HTR-8/SVneo (cell line): ENCODE measurements around the gene AIFM3.
A peak's percentile ranks its signal among the peaks of the same experiment; 100 is the strongest.
"Not testable (repeated sequence)": the region's sequence is repeated elsewhere in the genome, so short reads cannot be mapped to it uniquely, and the experiment has no call there.

Source experiments
- DNase-seq: peaks from one replicate; pipeline ENCODE4 v3.0.0; 2011; ENCODE audit warnings: low spot score, mixed read lengths; ENCODE audit not compliant: insufficient read length
- FAIRE-seq: peaks from 2 replicates; lab custom pipeline; 2011; peaks lifted over from hg19 to GRCh38; lab: Jason Lieb, UNC

AIFM3 gene

DNA sequence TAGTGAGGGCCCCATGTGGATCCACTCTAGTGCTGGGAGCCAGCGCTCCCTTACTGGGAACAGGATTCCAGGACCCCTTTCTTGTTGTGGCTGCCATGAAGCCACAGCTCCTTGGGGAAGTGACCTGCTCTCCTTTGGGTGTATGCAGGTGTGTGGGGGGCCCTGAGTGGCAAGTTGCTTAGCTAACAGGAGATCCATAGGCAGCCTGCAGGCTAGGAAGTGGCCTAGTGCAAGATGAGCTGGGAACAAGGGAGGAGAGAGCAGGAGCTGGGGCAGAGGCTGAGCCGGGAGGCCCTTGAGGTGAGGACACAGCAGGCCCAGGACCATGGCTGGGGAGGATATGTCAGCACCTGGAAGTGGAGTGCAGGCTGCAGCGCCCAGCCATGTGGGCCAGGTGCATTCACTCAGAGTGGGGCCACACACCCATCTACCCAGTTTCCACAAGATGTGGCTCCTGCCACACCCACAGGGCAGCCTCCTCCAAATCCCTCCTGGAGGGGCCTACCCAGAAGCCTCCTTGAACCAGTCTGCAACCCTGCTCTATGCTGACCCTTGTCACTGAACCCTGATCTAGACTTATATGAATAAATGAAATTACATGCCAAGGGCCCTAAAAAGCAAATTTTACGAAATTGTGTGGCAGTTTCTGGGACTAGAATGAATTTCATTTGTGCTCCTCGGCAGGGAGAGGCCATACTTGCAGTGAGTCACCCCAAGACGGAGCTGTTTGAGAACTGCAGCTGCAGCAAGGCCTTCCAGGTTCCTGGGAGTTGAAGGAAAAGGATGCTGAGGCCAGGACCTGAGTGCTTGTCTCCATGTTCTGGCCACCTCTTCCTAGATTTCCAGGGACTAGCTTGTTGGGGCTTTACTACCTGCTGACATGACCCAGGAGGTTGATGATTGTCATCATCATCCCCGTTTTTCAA, 31.6 kb downstream of the AIFM3 start:
- no peak for DNase-seq
- FAIRE-seq: no peak

DNA sequence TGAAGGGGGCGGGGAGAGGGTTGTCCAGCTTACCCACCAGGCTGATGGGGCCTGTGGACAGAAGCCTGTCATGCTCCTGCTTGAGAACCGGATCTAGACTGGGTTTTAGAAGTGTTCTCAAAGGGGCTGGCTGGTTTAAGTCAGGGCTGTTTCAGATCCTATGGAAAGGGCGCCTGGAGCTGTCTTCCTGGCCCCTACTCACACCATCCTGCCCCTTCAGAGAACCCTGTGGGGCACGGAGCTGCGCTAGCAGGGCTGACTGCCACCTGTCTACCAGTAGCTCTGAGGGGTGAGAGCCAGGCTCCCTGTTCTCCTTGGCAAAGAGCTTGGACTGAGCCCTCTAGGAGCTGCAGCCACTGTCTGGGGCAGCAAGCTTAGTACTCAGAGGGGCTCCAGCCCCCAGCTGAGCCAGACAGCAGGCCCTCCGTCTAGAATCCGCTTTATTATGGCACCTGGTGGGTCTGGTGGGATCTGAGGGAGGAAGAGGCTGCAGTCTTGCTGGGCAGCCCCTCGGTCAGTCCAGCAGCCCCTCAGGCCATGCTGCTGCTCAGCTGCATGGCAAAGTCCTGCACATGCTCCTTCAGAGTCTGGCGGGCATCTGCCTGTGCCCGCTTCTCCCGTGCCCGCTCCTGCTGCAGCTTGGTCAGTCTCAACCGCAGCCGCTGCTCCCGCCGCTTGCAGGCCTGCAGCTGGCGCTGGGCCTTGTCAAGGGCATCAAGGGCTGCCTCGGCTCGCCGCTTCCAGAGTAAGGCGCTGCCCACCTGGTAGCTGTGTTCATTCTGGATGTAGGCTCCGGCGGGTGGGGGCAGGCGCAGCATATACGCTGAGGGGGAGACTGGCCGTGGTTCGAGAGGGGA, 32.5 kb downstream of the AIFM3 start:
- FAIRE-seq (no peak), DNase-seq (no peak)

DNA sequence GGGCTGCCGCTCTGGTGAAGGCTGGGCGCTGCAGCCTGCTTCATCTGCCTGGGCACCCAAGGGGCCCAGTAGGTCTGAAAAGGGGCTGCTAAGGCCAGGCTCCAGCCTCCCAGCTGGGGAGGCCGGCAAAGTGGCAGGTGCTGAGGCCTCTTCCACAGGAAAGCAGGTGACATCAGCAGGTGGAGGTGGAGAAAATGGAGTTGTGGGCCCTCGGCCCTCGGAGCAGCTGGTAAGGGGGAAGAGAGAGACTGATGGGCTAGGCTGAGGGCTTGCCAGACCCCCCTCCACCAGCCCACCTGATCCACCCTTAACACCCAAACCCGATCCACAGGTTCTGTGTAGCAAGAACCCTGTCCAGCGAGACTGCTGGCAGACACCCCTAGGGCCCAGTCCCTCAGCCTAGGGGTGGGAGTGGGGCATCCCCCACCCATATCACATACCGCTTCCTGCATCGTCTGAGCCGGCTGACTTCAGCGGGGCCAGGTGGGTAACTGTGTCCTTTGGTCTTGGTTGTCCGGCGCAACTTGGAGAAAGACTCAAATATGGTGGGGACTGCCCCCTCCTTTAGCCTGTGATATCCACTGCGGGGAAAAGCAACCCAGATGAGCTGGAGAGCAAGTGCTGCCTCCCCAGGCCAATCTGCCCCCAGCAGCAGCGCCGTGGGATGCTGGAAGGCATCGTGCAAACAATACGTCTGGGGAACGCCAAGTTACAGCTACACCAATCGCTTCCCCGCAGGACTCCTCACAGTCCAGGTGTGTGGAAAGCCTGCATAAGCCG, 33.3 kb downstream of the AIFM3 start:
- DNase-seq (no peak), FAIRE-seq (no peak)

DNA sequence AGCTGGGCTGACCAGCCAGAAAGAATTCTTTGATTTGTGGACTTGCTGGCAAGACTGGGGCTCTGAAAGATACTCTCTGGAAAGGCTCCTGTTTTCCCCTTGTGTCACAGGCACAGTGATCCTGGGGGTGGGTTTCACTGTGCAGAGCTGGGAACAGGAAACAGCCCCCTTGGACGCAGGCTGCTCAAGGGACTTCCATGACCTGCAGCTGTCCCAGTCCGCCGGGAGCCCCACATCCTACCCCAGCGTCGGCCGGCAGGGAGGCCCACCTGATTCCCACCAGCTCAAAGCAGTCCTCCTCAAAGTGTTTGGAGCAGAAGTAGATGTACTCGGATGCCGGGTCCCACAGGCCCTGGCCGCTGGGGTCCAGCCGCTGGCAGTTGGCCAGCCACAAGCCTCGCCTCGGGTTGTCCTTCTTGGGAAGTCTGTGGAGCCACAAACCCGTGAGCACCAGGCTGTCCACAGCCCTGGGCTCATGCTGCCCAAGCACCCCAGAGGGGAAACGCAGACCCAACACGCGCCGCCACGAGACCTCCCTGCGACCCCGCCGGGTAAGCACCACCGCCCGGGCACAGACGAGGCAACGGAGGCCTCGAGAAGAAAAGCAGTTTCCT, 34.0 kb downstream of the AIFM3 start:
- FAIRE-seq: no peak
- DNase-seq: no peak

DNA sequence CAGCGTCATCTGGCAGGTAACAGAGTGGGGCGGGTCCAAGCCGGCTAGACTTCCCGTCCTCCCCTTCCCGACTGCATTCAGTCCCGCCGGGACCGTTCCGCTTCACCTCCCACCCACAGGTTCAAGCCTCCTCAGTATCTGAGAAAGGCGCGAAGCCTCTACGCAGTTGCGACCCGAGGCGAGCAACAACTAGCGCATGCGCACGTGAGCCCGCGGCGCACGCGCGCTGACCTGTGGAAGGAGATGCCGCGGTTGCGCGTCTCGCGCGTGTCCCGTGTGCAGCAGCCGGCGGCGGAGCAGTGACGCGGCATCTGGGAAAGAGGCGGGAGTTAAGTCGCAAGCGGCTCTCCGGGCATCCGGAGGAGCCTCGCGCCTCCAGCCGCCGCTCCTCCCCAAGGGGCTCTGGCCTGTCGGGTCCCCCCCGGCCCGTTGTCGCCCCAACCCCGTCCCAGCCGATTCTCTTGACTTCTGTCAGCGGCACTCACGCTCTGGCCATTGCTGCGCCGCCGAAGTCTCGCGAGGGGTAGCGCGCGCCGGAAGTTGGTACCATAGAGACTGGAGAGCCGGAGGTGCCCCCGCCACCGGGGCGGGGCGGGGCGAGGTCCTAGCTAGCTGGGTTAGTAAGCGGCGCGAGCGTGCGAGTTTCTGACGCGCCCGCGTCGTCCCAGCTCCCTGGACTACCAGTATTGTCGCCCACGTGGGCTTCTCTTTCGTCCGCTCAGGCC, 34.7 kb downstream of the AIFM3 start, which contains the start of gene THAP7:
TSS of gene THAP7 (minus strand) at position 518 of the 725 bp plus-strand sequence. CDS start at position 311, 207 bp downstream.
- DNase-seq (peak; percentile 86), FAIRE-seq (peak; percentile 76)

DNA sequence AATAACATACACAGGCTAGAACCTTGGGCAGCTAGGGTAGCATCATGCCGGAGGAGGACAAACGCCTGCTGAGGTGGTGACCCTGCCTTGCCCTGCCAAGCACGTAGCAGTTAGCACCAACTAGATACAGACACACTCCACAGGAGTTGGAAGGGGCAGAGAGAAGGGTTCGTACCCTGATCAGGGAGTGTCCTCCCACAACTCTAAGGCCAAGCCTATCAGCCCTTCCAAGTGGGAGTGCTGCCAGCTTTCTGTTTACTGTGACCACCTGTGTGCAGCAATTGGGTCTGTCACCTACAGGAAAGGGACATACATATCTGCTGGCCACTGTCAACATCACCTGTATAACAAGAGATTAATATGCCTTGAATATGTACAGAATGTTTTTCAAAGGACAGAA, 36.7 kb downstream of the AIFM3 start:
- FAIRE-seq (no peak), DNase-seq (no peak)

DNA sequence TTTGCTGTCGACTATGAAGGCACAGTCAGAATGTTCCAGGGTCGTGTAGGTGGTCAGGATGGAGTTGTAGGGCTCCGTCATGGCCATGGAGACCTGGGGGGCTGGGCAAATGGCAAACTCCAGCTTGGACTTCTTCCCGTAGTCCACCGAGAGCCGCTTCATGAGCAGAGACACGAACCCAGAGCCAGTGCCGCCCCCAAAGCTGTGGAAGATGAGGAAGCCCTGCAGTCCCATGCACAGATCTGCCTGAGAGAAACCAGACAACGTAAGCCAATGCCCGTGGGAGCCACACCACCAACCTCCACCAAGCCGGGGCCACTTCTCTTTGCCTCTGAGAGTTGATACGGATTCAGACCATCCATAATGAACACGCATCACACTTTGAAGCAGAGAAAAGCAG, 42.2 kb downstream of the AIFM3 start:
- FAIRE-seq, DNase-seq: not testable (repeated sequence)

DNA sequence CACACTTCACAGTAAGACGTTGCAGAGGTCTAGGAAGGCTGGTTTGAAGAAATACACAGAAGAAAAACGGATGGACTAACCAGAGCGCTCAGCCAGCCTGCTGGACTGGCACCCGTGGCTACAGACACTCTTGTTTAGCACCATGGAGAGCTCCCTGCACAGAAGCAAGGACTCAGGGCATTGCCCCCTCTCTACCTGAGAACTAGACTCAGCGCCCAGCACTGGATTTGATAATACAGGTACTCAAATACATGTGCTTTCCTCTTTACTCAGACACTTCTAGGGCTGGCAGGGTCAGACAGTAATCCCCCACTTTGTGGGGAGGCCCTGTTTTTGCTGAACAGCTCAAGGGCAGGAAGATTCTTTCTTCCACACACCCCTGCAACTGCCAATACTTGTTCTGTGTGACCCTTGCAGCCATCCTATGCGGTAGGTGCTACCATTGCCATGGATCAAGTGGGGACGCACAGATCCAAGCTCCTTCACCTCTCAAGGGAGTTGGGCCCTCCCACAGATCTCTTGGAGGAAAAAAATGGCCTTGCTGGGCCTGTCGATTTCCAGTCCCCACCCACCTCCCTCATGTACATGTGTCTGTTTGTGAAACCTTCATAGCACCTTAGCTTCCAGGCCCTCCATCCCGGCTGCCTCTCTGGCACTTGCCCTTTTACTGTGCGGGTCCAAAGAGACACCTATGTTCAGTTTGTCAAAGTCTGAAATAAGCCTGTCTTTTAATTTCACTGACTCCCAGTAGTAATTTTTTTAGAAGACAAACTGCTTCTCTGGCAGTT, 42.8 kb downstream of the AIFM3 start:
- no peak for FAIRE-seq
- no peak for DNase-seq

DNA sequence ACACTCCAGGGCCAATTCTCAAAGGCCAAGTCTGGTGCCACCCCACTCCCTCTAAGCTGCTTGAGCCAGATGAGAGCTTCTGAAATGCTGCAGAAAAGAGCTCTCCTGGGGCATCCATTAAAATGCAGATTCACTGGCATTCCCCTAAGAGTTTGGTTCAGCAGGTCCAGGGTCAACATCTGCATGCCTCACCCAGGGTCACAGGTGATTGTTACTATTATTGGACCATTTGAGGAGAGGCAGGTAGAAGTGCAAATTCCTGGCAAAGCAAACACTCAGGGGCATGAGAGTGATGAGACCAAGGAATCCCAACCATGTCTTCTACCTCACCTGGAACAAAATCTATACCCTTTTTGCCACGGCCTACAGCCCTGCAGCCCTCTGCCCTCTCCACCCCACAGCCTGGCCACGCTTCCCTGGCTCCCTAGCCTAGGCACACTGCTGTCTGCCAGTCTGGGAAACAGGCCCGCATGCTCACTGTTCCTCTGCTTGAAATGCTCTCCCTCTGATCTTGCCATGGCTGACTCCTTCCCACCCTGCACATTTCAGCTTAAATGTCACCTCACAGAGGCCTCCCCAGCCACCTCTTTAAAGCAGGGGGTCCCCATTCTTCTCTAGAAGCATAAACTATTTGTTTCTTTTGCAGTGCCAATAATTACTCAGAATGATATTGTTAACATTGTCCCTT, 43.5 kb downstream of the AIFM3 start:
- FAIRE-seq: no peak
- DNase-seq: no peak

DNA sequence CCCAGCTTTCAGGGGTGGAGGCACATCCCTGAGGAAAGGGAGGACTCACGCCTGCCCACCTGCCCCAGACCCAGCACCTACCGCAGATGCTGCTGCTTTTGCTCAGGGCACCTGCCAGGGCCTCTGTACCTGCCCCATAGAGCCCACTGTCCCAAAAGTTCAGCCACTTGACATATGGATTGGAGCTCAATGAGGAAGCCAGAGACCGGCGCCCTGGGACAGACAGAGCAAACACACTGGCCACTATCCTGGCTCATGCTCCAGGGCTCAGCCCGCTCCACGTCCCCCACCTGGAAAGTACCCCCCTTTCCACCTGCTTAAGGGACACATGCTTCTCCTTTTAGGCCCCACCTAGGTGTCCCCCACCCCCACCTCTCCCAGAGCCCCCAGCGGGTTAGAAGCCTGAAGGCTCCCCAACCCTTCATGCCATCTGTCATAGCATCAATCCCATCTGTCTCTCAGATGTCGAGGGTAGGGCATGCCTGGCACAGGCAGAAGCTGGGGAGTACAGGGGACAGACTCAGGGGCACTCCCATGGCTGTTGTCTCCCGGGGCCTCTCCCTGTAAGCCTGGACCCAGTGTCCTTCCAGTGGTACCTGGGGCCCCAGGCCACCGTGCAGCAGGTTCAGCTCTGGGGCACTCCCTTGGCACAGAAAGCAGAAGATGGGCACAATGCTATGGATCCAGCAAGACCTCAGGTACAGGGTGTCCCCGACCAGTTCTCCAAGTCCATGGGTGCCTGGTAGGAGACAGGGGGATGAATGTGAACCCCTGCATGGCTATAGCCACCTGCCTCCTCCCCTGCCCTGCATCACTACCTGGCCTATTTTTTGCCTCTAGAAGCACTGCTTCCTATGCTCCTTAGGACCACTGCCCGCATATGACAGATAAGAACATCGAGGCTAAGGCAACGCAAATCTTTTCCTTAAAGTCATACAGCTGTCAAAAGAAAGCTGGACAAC, 45.7 kb downstream of the AIFM3 start:
- DNase-seq: no peak
- no peak for FAIRE-seq

DNA sequence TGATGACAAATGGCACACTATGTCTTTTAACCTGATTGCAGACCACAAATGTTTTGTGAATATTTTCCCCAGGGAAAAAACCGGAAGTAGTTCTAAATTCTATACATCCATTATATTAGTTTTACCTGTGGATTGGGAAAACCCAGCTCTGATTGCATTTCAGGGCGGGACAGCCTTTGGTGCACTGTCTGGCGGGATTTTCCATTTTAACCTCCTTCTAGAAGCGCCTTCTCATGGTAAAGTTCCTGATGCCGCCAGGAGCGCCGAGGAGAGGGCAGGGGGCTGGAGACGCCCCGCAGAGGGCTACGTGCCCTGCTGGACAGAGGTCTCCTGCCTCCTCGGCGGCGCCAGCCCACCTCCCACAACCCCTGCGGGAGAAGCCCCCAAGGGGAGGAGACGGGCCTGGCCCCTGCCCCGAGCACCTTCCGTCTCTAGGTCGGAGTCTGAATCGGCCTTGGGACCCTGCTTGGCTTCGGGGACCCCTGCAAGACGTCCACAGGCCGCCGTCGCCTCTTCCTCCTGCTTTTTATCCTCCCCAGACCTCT, 46.7 kb downstream of the AIFM3 start:
- no peak for FAIRE-seq

DNA sequence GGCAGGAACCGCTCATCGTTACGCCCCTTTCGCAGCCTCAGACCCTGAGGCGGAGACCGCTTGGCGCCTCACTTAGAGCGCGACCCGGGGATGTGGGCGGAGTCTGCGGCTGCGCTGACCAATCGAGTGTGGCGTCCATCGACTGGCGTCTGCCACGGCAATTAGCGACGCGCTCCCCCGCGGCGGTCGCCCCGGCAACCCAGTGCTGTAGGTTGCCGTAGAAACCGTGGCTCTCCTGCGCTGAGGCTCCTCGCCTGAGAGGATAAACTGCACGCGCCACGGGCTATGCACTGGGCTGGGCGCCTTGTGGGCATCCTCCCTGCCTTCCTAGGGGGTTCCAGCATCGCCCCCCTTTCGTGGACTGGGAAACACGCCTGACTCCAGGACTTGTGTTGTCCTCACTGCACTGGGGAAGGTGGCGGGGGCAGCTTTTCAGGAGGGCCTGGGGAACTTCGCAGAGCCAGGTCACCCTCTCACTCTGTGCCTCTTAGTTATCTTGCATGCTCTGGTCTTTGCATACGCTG, 47.2 kb downstream of the AIFM3 start:
- FAIRE-seq (peak; percentile 59), DNase-seq (peak; percentile 88)

More for the DNA sequence above, 46.7 kb downstream of the AIFM3 start:
- DNase-seq: no peak

DNA sequence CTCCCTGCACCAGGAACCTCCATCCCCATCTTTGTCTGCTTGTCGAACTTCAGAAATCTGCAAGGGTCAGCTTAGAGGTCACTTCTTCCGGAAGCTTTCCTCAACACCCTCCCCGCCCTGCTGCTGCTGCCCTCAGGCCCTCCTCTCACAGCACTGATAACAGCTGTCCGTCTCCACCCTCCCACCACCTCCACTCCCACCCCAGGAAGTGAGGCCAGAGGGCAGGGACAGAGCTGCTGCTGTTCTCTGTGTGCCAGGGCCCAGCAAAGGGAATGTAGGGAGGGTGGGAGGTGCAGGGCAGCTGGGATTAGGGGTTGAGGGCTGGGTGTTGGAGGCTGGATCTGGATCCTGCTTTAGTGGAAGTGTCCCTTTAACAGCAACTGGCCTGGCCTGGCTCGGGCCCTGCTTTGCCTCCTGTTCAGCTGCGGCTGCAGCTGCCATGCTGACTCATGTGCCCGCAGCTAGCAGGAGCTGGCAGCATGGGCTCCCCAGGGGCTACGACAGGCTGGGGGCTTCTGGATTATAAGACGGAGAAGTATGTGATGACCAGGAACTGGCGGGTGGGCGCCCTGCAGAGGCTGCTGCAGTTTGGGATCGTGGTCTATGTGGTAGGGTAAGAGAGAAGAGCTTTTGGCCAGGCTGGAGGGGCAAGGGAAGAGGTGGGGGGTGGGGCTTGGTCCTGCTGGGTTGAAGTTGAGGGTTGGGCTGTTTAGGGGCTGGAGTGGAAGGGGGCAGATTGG, 47.8 kb downstream of the AIFM3 start, which contains the start of gene P2RX6:
TSS of gene P2RX6 (plus strand) at position 440 of the 740 bp plus-strand sequence. CDS start at position 450, 10 bp downstream.
- FAIRE-seq (peak; percentile 79), DNase-seq (no peak)

DNA sequence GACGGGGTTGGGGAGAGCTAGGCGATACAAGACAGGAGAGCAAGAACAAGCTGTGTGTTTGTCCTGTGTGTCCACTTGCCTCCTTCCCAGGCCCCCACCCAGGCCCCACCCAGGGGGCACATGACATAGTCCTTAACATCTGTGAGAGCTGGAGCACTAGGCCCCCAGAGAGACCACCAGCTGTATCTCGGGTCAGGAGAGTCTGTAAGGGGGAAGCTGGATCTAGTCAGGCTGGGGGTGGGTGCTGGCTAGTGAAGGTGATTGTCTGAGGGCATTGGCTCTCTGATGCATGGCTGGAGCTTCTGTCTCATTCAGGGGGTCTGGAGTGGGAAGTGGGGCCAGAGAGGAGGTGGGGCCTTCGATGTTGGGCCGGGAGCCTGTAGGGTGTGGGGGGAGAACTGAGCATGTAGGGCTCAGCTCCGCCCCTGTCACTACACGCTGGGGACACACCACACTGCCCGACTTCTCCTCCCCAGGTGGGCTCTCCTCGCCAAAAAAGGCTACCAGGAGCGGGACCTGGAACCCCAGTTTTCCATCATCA, 48.5 kb downstream of the AIFM3 start:
- no peak for FAIRE-seq
- DNase-seq: no peak
